MG63 (cell line): ENCODE data around the gene COMMD1. TPM values are rescaled to one million over a fixed set of nuclear protein-coding genes. Genes with fewer than 3 reads are reported as not detected.
A peak's percentile ranks its signal among the peaks of the same experiment; 100 is the strongest.
"Not testable (repeated sequence)": the region's sequence is repeated elsewhere in the genome, so short reads cannot be mapped to it uniquely, and the experiment has no call there.

Experiments used
- DNase-seq: peaks from one replicate; pipeline ENCODE4 v3.0.0-alpha.2; 2020
- H3K27me3 ChIP-seq: fragments of 250-450 bp; sonication (Bioruptor Pico); 2 replicates; pipeline ENCODE4 v1.5.1; 2020; ENCODE audit warnings: mild to moderate bottlenecking, moderate library complexity
- H3K36me3 ChIP-seq: fragments of 250-450 bp; sonication (Bioruptor Pico); 2 replicates; pipeline ENCODE4 v1.5.1; 2020; ENCODE audit warnings: mild to moderate bottlenecking, moderate library complexity
- H3K4me3 ChIP-seq: fragments of 250-450 bp; sonication (Bioruptor Pico); 2 replicates; pipeline ENCODE4 v1.5.1; 2020; ENCODE audit warnings: mild to moderate bottlenecking, moderate library complexity
- H3K9me3 ChIP-seq: fragments of 250-450 bp; sonication (Bioruptor Pico); 2 replicates; pipeline ENCODE4 v1.5.1; 2020; ENCODE audit warnings: mild to moderate bottlenecking, moderate library complexity
- total RNA-seq: library from RNA; depleted of rRNA; stranded (reverse); fragments of >200 nt; shearing (Covaris generic); gene quantifications from 2 replicates; pipeline ENCODE4 v1.2.3, GENCODE V29; 2014; ENCODE audit warnings: low replicate concordance; rRNA removed

The COMMD1 gene
- 24.8 and 210 TPM in 2 replicates for total RNA-seq

- peak within 1 kb of the TSS; percentile 90 for H3K4me3 ChIP-seq
- no peaks in the 10 kb centered on the region for H3K9me3 ChIP-seq
- DNase-seq = peak; percentile 74
- H3K27me3 ChIP-seq = no peaks in the 10 kb centered on the region
- no peaks in the 10 kb centered on the region for H3K36me3 ChIP-seq
Measured at GRCh38 chr2:61905372-61906185, at the start of gene COMMD1. COMMD1 (plus strand) TSS chr2:61905674; CDS start chr2:61905679, 5 bp downstream.

GRCh38 chr2:61857224-61857623 lies 48.2 kb upstream of the COMMD1 start:
- H3K36me3 ChIP-seq = no peaks in the 10 kb centered on the region
- no peak for DNase-seq
- no peaks in the 10 kb centered on the region for H3K27me3 ChIP-seq
- no peaks in the 10 kb centered on the region for H3K9me3 ChIP-seq
- H3K4me3 ChIP-seq = no peak overlapping the region

- Histone ChIP-seq H3K9me3 (no peaks in the 10 kb centered on the region), H3K4me3 (no peak overlapping the region), H3K36me3 (peaks cover 22% of the 10 kb centered on the region), H3K27me3 (no peaks in the 10 kb centered on the region)
- DNase-seq = no peak
Measured at GRCh38 chr2:61862085-61862484, 43.4 kb upstream of the COMMD1 start.

- DNase-seq, H3K27me3 ChIP-seq: not testable (repeated sequence)
- H3K36me3 ChIP-seq = peaks cover 63% of the 10 kb centered on the region
Measured at GRCh38 chr2:61866482-61867089, 38.9 kb upstream of the COMMD1 start.

GRCh38 chr2:61876400-61876799 lies 29.1 kb upstream of the COMMD1 start:
- H3K9me3 ChIP-seq = no peaks in the 10 kb centered on the region
- H3K27me3 ChIP-seq = no peaks in the 10 kb centered on the region
- H3K36me3 ChIP-seq = peaks cover 91% of the 10 kb centered on the region
- no peak overlapping the region for H3K4me3 ChIP-seq
- no peak for DNase-seq

More at GRCh38 chr2:61866482-61867089, 38.9 kb upstream of the COMMD1 start:
- not testable (repeated sequence) for H3K4me3 ChIP-seq, H3K9me3 ChIP-seq

- no peaks in the 10 kb centered on the region for H3K27me3 ChIP-seq
- peaks cover 91% of the 10 kb centered on the region for H3K36me3 ChIP-seq
- DNase-seq = no peak
- H3K4me3 ChIP-seq = no peak overlapping the region
- no peaks in the 10 kb centered on the region for H3K9me3 ChIP-seq
Measured at GRCh38 chr2:61877571-61878245, 27.8 kb upstream of the COMMD1 start.

GRCh38 chr2:61878761-61879160 lies 26.7 kb upstream of the COMMD1 start:
- DNase-seq = no peak
- peaks cover 91% of the 10 kb centered on the region for H3K36me3 ChIP-seq
- H3K27me3 ChIP-seq = no peaks in the 10 kb centered on the region
- H3K9me3 ChIP-seq = no peaks in the 10 kb centered on the region
- no peak overlapping the region for H3K4me3 ChIP-seq

GRCh38 chr2:61879351-61879750 lies 26.1 kb upstream of the COMMD1 start:
- not testable (repeated sequence) for DNase-seq, H3K27me3 ChIP-seq, H3K9me3 ChIP-seq, H3K4me3 ChIP-seq
- H3K36me3 ChIP-seq = peaks cover 91% of the 10 kb centered on the region

GRCh38 chr2:61882850-61883249 lies 22.6 kb upstream of the COMMD1 start:
- Histone ChIP-seq H3K4me3 (no peak overlapping the region), H3K27me3 (no peaks in the 10 kb centered on the region), H3K36me3 (peaks cover 92% of the 10 kb centered on the region), H3K9me3 (no peaks in the 10 kb centered on the region)
- no peak for DNase-seq

GRCh38 chr2:61885896-61886603 lies 19.4 kb upstream of the COMMD1 start:
- H3K27me3 ChIP-seq = no peaks in the 10 kb centered on the region
- peaks cover 66% of the 10 kb centered on the region for H3K36me3 ChIP-seq
- no peak for DNase-seq
- no peaks in the 10 kb centered on the region for H3K9me3 ChIP-seq
- H3K4me3 ChIP-seq = peak overlapping the region; percentile 67; the same call in 1 of the 2 replicates

- peak; percentile 12 for DNase-seq
- H3K36me3 ChIP-seq = peaks cover 50% of the 10 kb centered on the region
- H3K9me3 ChIP-seq = no peaks in the 10 kb centered on the region
Measured at GRCh38 chr2:61887717-61888266, 17.7 kb upstream of the COMMD1 start.

GRCh38 chr2:61888267-61889055 lies 17.0 kb upstream of the COMMD1 start, which contains the start of gene CCT4:
CCT4 (minus strand) TSS chr2:61888656; CDS start chr2:61888507, 149 bp downstream.
- H3K36me3 ChIP-seq = peaks cover 43% of the 10 kb centered on the region
- H3K9me3 ChIP-seq = no peaks in the 10 kb centered on the region
- H3K4me3 ChIP-seq = peak within 1 kb of the TSS; percentile 67
- peak; percentile 78 for DNase-seq
- H3K27me3 ChIP-seq = no peaks in the 10 kb centered on the region

More at GRCh38 chr2:61887717-61888266, 17.7 kb upstream of the COMMD1 start:
- Histone ChIP-seq H3K27me3 (no peaks in the 10 kb centered on the region), H3K4me3 (peak overlapping the region; percentile 67)

GRCh38 chr2:61898810-61899209 lies 6.7 kb upstream of the COMMD1 start:
- peak; percentile 8 for DNase-seq
- Histone ChIP-seq H3K27me3 (no peaks in the 10 kb centered on the region), H3K36me3 (no peaks in the 10 kb centered on the region), H3K9me3 (no peaks in the 10 kb centered on the region), H3K4me3 (no peak overlapping the region)

- Histone ChIP-seq H3K36me3 (no peaks in the 10 kb centered on the region), H3K27me3 (no peaks in the 10 kb centered on the region), H3K9me3 (no peaks in the 10 kb centered on the region), H3K4me3 (no peak overlapping the region)
- no peak for DNase-seq
Measured at GRCh38 chr2:61900281-61900680, 5.2 kb upstream of the COMMD1 start.

- Histone ChIP-seq H3K4me3 (peak overlapping the region; percentile 90), H3K36me3 (no peaks in the 10 kb centered on the region), H3K27me3 (no peaks in the 10 kb centered on the region), H3K9me3 (no peaks in the 10 kb centered on the region)
- no peak for DNase-seq
Measured at GRCh38 chr2:61906186-61906470, 654 bp downstream of the COMMD1 start.

- H3K9me3 ChIP-seq = no peaks in the 10 kb centered on the region
- no peak for DNase-seq
- no peaks in the 10 kb centered on the region for H3K36me3 ChIP-seq
- H3K4me3 ChIP-seq = no peak overlapping the region
- no peaks in the 10 kb centered on the region for H3K27me3 ChIP-seq
Measured at GRCh38 chr2:61909116-61909515, 3.6 kb downstream of the COMMD1 start.
